Stimulated activated CD8-positive, alpha-beta memory T cell treated with anti-CD3 and anti-CD28 coated beads, Interleukin-15, amount 100 ng/mL, for 1 hour (primary cell): ENCODE measurements around the gene GNB5.
"Not testable (repeated sequence)": the region's sequence is repeated elsewhere in the genome, so short reads cannot be mapped to it uniquely, and the experiment has no call there.

Experiments
- DNase-seq: peaks from one replicate; pipeline ENCODE4 v3.0.0-alpha.2; 2020; ENCODE audit warnings: low read depth

The GNB5 gene

GRCh38 chr15:52165494-52166131 is 25.6 kb downstream of the GNB5 start:
- not testable (repeated sequence) for DNase-seq

GRCh38 chr15:52164631-52165265 is 26.4 kb downstream of the GNB5 start:
- DNase-seq = no peak

- DNase-seq = no peak
These were observed 27.6 kb downstream of the GNB5 start for GRCh38 chr15:52163321-52164190.

DNA sequence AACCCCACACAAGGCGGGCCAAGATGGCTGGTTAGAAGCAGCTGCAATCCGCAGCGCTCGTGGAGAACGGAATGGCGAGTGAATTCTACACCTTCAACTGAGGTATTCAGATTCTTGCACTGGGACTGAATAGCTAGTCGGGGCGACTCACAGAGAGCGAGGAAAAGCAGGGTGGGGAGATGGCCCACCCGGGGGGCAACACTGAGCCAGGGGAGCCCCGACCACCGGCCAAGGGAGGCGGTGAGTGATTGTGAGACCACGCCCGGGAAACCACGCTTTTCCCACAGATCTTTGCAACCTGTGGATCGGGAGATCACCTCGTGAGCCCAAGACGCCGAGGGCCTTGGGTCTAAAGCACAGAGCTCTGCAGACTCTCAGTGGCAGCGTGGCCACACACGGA is 28.3 kb downstream of the GNB5 start:
- no peak for DNase-seq

DNA sequence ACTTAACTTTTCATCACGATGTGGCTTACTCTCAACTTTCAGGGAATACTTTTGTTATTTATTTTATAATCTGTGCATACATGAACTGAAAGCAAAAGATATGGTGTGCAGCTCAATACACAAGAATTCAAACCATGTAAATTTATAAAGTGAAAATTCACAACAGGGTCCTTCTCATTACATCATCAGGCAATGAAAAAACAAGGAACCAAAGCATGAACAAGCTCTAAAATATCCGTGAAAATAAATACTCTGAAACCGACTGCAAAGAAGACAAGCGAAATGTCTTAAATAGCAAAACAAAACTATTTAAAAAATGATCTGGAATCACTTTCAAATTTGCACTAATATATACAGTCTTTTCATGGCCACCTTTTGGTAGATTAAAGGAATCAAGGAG is 28.9 kb downstream of the GNB5 start:
- DNase-seq = no peak

GRCh38 chr15:52161406-52161966 is 29.7 kb downstream of the GNB5 start:
- DNase-seq = no peak

DNA sequence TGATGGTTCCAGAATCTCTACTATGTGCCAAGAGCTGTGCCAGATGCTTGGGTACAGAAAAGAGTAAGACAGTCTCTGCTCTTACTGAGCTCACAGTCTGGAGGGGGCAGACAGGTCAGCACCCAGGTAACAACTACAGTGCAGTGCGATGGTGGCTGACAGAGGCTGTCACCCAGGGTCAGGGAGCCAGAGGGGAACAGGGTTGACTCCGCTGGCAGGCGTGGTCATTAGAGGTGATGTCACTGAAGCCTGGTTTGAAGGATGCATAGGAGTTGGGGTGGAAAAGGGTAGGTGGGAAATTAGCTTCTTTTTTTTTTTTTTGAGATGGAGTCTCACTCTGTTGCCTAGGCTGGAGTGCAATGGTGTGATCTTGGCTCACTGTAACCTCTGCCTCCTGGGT is 31.5 kb downstream of the GNB5 start:
- no peak for DNase-seq

GRCh38 chr15:52158084-52158765 is 33.0 kb downstream of the GNB5 start:
- DNase-seq = no peak

DNA sequence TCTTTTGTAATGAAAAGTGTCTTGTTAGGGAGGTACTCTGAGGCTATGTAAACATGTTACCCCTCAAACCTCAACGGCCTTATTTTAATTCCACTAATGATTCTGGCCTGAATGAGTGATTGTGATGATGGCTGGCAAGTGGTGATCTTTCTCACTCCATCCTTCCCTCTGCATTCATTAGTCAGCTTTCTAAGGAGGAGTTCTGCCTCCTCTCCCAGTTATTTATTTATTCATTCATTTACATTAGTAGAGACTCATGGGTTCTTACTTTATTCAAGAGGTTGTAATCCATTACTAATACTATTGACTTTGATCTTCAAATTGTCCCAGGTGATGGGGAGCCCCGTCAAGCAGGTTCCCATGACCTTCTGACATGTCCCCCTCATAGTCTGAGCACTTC is 35.3 kb downstream of the GNB5 start:
- DNase-seq = no peak

GRCh38 chr15:52154896-52155865 is 36.0 kb downstream of the GNB5 start:
- no peak for DNase-seq

DNA sequence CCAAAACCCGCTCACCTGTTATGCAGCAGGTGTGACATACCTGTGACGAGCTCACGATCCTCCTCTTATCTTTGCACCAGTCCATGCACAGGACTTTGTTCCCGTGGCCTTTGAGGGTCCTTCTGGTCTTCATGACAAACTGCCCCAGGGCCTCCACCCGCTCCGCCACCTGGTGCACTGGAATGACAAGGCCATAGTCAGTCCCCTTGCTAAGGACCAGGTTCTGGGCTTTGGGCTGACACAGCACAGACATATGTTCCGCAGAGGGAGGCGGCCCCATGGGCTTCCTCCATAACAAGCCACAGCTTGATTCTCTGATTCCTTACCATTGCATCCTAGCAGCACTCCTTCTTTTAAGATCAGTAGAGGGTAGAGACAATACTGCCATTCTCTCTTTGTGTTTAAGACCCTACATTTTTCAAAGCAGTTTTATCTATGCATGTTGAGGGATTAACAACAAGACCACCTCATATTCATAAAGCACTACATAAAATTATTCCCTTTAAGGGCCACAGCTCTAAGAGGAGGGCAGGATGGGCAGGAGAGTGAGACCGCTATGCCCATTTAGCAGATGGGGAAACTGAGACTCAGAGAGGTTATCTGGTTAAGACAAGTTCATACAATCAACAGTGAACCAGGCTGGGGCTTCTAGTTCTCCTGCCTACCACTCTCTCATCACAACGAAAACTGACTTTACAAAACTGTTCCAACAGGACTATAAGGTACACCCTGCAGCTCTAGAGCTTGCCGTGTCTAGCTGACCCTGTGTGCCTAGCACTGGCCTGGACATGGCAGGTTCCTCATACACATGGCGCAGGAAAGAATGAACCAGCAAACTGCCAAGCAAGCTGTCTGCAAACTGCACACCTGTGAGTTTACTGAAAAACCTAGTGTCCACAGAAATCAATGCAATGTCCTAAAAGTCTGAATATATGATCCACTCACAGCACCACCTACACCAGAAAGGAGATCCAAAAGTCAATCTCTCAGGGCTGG is 37.0 kb downstream of the GNB5 start:
- no peak for DNase-seq

GRCh38 chr15:52151353-52151752 is 39.8 kb downstream of the GNB5 start:
- DNase-seq = no peak

GRCh38 chr15:52150871-52151270 is 40.3 kb downstream of the GNB5 start:
- DNase-seq = no peak

- DNase-seq = no peak
These were observed 41.0 kb downstream of the GNB5 start for GRCh38 chr15:52150043-52150825.

GRCh38 chr15:52148403-52148802 is 42.8 kb downstream of the GNB5 start:
- DNase-seq = no peak

DNA sequence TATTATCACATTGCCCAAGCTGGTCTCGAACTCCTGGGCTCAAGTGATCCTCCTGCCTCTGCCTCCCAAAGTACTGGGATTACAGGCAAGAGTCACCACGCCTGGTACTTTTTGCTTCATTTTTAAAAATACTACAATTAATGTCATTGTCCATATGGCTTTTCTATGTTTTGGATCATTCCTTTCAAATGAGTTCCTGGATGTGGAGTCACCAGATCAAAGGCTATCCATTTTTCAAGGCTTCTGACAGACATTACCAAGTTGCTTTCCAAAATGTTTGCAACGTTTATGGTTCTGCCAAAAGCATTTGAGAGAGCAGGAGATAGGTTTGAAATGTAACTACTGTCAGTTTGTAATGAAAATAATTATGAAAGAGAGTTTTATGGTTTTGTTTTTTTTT is 44.4 kb downstream of the GNB5 start:
- DNase-seq = no peak

GRCh38 chr15:52146261-52146660 is 44.9 kb downstream of the GNB5 start:
- DNase-seq = no peak

- no peak for DNase-seq
These were observed 46.5 kb downstream of the GNB5 start for GRCh38 chr15:52144656-52145178.

DNA sequence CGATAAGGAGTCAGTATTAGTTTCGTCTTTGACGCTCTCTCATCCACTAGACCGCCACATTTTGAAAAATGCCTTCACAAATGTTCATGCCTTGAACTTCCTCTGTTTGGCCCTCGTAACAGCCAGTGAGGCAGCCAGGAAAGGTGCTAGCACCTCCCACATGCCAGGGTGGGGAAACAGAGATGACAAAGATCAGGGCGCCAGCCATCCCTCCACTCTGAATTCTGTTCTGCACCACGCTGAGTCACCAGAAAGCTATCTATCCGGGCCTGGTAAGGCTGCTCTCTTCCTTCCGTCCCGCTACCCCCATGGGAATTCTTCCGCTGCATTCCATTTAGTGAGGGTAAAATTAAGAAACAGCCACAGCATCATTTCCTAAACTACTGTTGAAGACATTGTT is 47.3 kb downstream of the GNB5 start:
- no peak for DNase-seq
